Natural killer cell treated with Interleukin-12 subunit alpha and Interleukin-12 subunit beta and Interleukin-15 and Interleukin-18, amount 100 ng/mL, for 72 hours (primary cell): ENCODE data around the gene SDK1. TPM values are rescaled to one million over a fixed set of nuclear protein-coding genes. Genes with fewer than 3 reads are reported as not detected.
"Not testable (repeated sequence)": the region's sequence is repeated elsewhere in the genome, so short reads cannot be mapped to it uniquely, and the experiment has no call there.

Source experiments
- ATAC-seq, 2 donors: fragments of 150-1000 bp; cut with Tn5 transposase in 1 of 2; sonication (Bioruptor Pico), chemical (Tn5 transposase) in 1 of 2; 2 replicates each; pipeline ENCODE4 v1.10.0; 2021
- DNase-seq: peaks from one replicate; pipeline ENCODE4 v3.0.0; 2022; ENCODE audit warnings: low spot score
- H3K27ac Mint-ChIP-seq, 2 donors: 1 replicate in 1 of 2; 2 replicates in 1 of 2; pipeline ENCODE4 v1.8.0; 2022; ENCODE audit warnings: mixed read lengths in 2 of 2, mild to moderate bottlenecking in 1 of 2, moderate library complexity in 1 of 2
- H3K27me3 Mint-ChIP-seq, 2 donors: 1 replicate in 1 of 2; 2 replicates in 1 of 2; pipeline ENCODE4 v1.8.0; 2022; ENCODE audit warnings: mixed read lengths in 2 of 2
- H3K36me3 Mint-ChIP-seq: one replicate; pipeline ENCODE4 v1.8.0; 2022; ENCODE audit warnings: mixed read lengths
- H3K4me1 Mint-ChIP-seq, 2 donors: 1 replicate in 1 of 2; 2 replicates in 1 of 2; pipeline ENCODE4 v1.8.0; 2022; ENCODE audit warnings: low read depth in 2 of 2, mixed read lengths in 2 of 2, mild to moderate bottlenecking in 1 of 2
- H3K4me3 Mint-ChIP-seq: one replicate; pipeline ENCODE4 v1.8.0; 2022; ENCODE audit warnings: mixed read lengths
- H3K9me3 Mint-ChIP-seq: 2 replicates; pipeline ENCODE4 v1.8.0; 2022; ENCODE audit warnings: mixed read lengths
- total RNA-seq, 2 donors: library from RNA; stranded (reverse); gene quantifications; one replicate each; pipeline ENCODE4 v1.2.3, GENCODE V29; 2022

The SDK1 gene
- total RNA-seq, 2 donors from 2014 or later: 0.20 to 0.40 TPM

DNA sequence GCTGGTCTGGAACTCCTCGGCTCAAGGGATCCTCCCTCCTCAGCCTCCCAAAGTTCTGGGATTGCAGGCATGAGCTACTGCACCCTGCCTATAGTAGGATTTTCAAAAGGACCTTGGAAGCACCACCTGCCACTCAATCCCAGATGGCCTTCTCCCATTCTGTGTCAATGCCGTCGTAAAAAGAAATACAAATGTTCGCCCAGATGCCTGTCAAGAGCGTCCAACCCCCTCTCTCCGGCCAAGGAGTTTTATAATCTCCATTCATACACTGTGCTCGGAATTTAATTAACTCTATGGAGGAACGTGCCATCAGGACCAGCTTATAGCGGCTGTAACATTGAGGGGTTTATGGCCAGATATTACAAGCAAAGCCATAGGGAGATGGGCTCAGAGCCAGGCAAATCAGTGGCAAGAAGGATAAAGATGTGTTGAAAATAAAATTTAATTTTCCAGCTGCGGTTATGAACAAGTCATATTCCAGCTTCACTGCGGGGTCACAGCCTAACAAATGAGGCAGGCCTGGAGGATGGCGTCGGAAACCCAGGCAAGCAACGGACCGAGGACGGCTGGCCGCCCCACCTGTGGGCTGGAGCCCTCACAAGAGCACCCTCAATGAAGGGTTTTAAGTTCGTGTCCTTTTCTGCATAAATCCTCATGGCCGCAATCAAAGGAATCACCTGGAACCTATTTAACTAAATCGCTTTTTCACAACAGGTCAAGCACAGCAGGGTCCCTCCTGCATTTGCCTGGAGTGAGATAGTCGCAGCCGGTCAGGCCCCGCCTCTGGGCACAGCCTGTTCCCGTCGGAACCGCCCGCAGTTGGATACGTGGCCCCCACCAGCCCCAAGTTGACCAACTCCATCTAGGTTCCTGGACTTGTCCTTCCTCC is 1006.5 kb downstream of the SDK1 start:
- Mint-ChIP-seq H3K27ac (no peak overlapping the region), H3K27me3 (peaks cover 5 to 7% of the 10 kb centered on the region in 2 donors), H3K4me1 (no peaks in the 10 kb centered on the region), H3K4me3 (no peak overlapping the region), H3K9me3 (no peaks in the 10 kb centered on the region), H3K36me3 (no peaks in the 10 kb centered on the region)
- ATAC-seq (no peak), DNase-seq (no peak)

DNA sequence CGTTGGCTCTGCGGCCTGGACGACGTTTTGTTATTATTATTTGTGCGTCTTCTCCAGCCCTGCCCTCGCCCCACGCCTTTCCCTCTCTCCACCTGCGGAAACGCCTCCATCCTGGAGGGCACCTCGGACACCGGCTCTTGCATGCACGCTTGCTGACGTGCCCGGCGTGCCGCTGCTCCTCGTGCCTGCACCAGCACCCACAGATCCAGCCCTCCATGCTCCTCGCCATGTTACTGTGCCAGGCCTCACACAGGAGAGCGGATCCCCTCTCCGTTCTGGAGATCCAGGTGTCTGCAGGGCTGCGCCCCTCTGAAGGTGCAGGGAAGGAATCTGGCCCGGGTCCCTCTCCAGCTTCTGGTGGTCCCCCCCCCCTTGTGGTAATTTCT is 1007.1 kb downstream of the SDK1 start:
- Mint-ChIP-seq H3K27ac (no peak overlapping the region), H3K36me3 (no peaks in the 10 kb centered on the region), H3K9me3 (no peaks in the 10 kb centered on the region), H3K27me3 (peaks cover 5 to 7% of the 10 kb centered on the region in 2 donors), H3K4me3 (no peak overlapping the region), H3K4me1 (no peaks in the 10 kb centered on the region)
- no peak for DNase-seq
- no peak for ATAC-seq

DNA sequence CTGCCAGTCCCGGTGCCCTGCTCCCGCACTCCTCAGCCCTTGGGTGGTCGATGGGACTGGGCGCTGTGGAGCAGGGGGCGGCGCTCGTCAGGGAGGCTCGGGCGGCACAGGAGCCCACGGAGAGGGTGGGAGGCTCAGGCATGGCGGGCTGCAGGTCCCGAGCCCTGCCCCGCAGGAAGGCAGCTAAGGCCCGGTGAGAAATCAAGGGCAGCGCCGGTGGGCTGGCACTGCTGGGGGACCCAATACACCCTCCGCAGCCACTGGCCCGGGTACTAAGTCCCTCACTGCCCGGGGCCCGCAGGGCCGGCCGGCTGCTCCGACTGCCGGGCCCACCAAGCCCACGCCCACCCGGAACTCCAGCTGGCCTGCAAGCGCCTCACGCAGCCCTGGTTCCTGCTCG is 1012.9 kb downstream of the SDK1 start:
- not testable (repeated sequence) for H3K36me3 Mint-ChIP-seq, H3K27me3 Mint-ChIP-seq, DNase-seq, H3K4me1 Mint-ChIP-seq, ATAC-seq, H3K9me3 Mint-ChIP-seq, H3K4me3 Mint-ChIP-seq, H3K27ac Mint-ChIP-seq

DNA sequence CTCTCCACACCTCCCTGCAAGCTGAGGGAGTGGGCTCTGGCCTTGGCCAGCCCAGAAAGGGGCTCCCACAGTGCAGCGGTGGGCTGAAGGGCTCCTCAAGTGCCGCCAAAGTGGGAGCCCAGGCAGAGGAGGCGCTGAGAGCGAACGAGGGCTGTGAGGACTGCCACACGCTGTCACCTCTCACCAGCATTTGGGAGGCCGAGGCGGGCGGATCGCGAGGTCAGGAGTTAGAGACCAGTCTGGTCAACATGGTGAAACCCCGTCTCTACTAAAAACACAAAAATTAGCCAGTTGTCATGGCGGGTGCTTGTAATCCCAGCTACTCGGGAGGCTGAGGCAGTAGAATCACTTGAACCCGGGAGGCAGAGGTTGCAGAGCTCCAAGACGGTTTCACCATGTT is 1013.3 kb downstream of the SDK1 start:
- DNase-seq, H3K27me3 Mint-ChIP-seq, H3K4me3 Mint-ChIP-seq: not testable (repeated sequence)

More for the DNA sequence above, 1013.3 kb downstream of the SDK1 start:
- H3K36me3 Mint-ChIP-seq, H3K4me1 Mint-ChIP-seq, ATAC-seq, H3K9me3 Mint-ChIP-seq, H3K27ac Mint-ChIP-seq: not testable (repeated sequence)
